ENCODE results near the gene BMPER. TPM values are rescaled to one million over a fixed set of nuclear protein-coding genes. Genes with fewer than 3 reads are reported as not detected.
A peak's percentile ranks its signal among the peaks of the same experiment; 100 is the strongest.

The BMPER gene
- total RNA-seq, 1 experiment from 2014 or later: 0.50 TPM

DNA sequence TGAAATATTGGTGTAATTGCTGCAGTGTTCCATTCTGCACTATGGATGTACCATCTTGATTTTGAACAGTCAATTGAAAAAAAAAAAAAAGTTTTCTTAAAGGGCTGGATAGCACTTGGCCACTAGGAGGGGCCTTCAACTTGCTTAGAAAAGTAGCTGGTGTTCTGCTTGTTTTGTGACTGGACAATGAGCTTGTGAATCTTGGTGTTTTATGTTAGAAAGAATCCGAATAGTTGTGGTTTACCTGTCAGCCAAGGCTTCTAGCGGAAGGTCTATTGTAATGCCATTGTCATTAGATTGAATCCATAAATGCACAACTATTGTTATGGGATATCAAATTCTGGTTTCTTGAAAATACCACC is 77.1 kb downstream of the BMPER start:
- Histone ChIP-seq H3K4me3 (no peak overlapping the region), H3K4me1 (replicated peaks; ENCODE audit: insufficient read depth) (peaks cover under 1% of the 10 kb centered on the region), H3K79me2 (ENCODE audit: low read depth) (no peaks in the 10 kb centered on the region), H3K27ac (no peak overlapping the region), H4K20me1 (ENCODE audit: insufficient read depth) (no peaks in the 10 kb centered on the region), H3K9me2 (ENCODE audit: insufficient read depth) (no peaks in the 10 kb centered on the region), H3K36me3 (ENCODE audit: low read depth) (no peaks in the 10 kb centered on the region), H3K9me3 (ENCODE audit: insufficient read depth, low read depth) (no peaks in the 10 kb centered on the region), H2AFZ (no peak overlapping the region), H3K27me3 (ENCODE audit: insufficient read depth, low read depth) (no peaks in the 10 kb centered on the region), H3K4me2 (no peak overlapping the region), H3F3A (ENCODE audit: insufficient read depth, low read depth) (peaks cover under 1% of the 10 kb centered on the region; the same call in 1 of the 2 replicates)
- intact Hi-C loops (cut with micrococcal nuclease; ENCODE audit: unreplicated experiment): loop anchor here (1.0 kb wide), 1 partner anchor 106 kb away; no protein-coding TSS in a partner anchor
- BruUV-seq (replicated peaks): no TSS peak
- ChIA-PET CTCF (interaction anchor here (0.6 to 1.6 kb wide), 4 partner anchors 106 to 797 kb away, joined by 5 to 11 read pairs (median 7); no protein-coding TSS in a partner anchor), POLR2A (ENCODE audit: unreplicated experiment) (no interaction called here)
- no peak for DNase-seq
- TF ChIP-seq EZH2 (IDR thresholded peaks at IDR 0.05; ENCODE audit: low read depth) (no peak), CTCF (conservative IDR thresholded peaks at IDR 0.05) (0 out of 2 replicates have a peak, but pooled peaks have one; percentile 32)

DNA sequence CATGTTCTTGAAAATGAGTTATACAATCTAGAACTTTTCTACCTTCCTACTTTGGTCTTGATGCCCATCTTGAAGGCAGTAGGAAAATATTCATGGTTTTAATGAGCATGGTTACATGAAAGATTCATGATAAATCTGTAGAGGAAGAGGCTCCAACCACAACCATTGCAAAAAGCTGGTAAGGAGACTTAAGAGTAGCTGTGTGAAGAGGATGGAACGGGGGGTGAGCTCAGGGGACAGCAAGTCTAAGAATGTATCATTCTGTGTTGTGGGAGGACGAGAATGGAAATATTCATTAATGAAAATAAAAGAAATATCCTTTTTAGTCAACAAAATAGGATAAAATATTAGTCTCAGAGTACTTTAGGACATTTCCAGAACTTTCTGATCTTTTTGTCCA is 81.1 kb downstream of the BMPER start:
- Histone ChIP-seq H2AFZ (no peak overlapping the region), H3K36me3 (ENCODE audit: low read depth) (no peaks in the 10 kb centered on the region), H3K4me3 (no peak overlapping the region), H3K79me2 (ENCODE audit: low read depth) (no peaks in the 10 kb centered on the region), H3K27me3 (ENCODE audit: insufficient read depth, low read depth) (no peaks in the 10 kb centered on the region), H3K9me3 (ENCODE audit: insufficient read depth, low read depth) (no peaks in the 10 kb centered on the region), H4K20me1 (ENCODE audit: insufficient read depth) (no peaks in the 10 kb centered on the region), H3K4me1 (replicated peaks; ENCODE audit: insufficient read depth) (peaks cover 5% of the 10 kb centered on the region), H3F3A (ENCODE audit: insufficient read depth, low read depth) (peaks cover 7% of the 10 kb centered on the region; the same call in 1 of the 2 replicates), H3K4me2 (no peak overlapping the region), H3K9me2 (ENCODE audit: insufficient read depth) (no peaks in the 10 kb centered on the region), H3K27ac (no peak overlapping the region)
- ChIA-PET POLR2A (ENCODE audit: unreplicated experiment) (no interaction called here), CTCF (no interaction called here)
- no TSS peak for BruUV-seq (replicated peaks)
- intact Hi-C loops (cut with micrococcal nuclease; ENCODE audit: unreplicated experiment): no loop called here
- TF ChIP-seq EZH2 (IDR thresholded peaks at IDR 0.05; ENCODE audit: low read depth) (no peak), CTCF (conservative IDR thresholded peaks at IDR 0.05) (no peak)
- no peak for DNase-seq

DNA sequence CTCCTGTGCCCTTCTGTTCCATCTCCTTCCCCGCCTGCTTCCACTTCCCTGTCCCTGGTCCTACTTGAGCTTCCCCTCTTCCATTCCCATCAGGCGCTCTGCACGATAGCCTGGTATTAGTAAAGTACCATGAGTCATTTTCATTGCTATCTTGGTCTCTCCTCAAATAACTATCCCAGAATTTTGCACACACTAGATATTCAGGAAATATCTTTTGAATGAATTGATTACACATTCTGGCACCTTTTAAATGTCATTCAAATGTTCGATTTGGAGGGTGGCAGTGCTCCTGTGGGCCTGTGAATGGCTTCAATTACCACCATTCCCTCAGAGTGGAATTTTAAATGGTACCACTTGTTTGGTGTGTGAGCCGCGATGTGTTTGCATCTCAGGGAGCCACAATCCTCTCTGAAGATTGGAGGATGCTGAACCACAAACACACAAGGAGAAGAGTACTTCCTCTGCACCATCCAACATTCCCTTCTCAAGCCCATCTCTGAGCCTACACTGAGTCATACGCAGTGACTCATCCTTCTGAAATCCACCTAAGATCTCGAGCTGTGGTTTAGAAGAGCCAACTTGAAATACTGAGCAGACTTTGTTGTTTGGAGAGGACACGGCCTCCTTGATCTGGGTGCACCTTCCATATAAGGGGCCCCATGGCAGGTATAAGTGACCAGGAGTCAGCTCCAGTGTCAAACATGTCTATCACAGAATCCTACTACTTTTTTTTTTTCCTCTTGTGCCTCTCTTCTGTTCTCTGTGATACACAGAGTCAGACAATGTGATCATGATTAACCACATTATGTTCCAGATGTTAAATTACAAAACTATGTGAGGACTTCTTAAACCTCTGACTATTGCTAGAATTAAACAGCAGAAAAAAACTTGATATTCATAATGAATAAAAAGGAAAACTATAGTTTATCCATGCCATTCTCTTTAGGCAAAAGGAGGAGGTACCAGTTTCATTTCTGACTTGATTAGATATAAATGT is 81.9 kb downstream of the BMPER start:
- no peaks in the 10 kb centered on the region for H3K9me2 ChIP-seq (ENCODE audit: insufficient read depth)
- peak; percentile 59 to 74 for DNase-seq
- TF ChIP-seq EZH2 (IDR thresholded peaks at IDR 0.05; ENCODE audit: low read depth) (no peak), CTCF (conservative IDR thresholded peaks at IDR 0.05) (no peak)
- peaks cover 5% of the 10 kb centered on the region for H3K4me1 ChIP-seq (replicated peaks; ENCODE audit: insufficient read depth)
- 0 out of 2 replicates have a peak overlapping the region, but pooled peaks have one; percentile 6 for H3K4me2 ChIP-seq
- H3K27me3 ChIP-seq (ENCODE audit: insufficient read depth, low read depth): no peaks in the 10 kb centered on the region
- no peaks in the 10 kb centered on the region for H3K79me2 ChIP-seq (ENCODE audit: low read depth)
- no peak overlapping the region for H3K4me3 ChIP-seq
- no peak overlapping the region for H2AFZ ChIP-seq
- H3K9me3 ChIP-seq (ENCODE audit: insufficient read depth, low read depth): no peaks in the 10 kb centered on the region
- no peak overlapping the region; the same call in 1 of the 2 replicates for H3K27ac ChIP-seq
- BruUV-seq (replicated peaks): no TSS peak
- intact Hi-C loops (cut with micrococcal nuclease; ENCODE audit: unreplicated experiment): no loop called here
- peaks cover 7% of the 10 kb centered on the region; the same call in 1 of the 2 replicates for H3F3A ChIP-seq (ENCODE audit: insufficient read depth, low read depth)
- no peaks in the 10 kb centered on the region for H3K36me3 ChIP-seq (ENCODE audit: low read depth)
- H4K20me1 ChIP-seq (ENCODE audit: insufficient read depth): no peaks in the 10 kb centered on the region
- ChIA-PET POLR2A (ENCODE audit: unreplicated experiment) (interaction anchor here (0.6 kb wide), 1 partner anchor 1497 kb away, joined by 4 read pairs; no protein-coding TSS in a partner anchor), CTCF (no interaction called here)
